HG03095 (cell line): Measurements from ENCODE around the gene PDCD4.
"Not testable (repeated sequence)": the region's sequence is repeated elsewhere in the genome, so short reads cannot be mapped to it uniquely, and the experiment has no call there.

ENCODE experiments used
- ATAC-seq: cut with Tn5 transposase; IDR thresholded peaks from one replicate; pipeline ENCODE4 v1.9.1; 2021; ENCODE audit warnings: moderate library complexity; ENCODE audit not compliant: unreplicated experiment

PDCD4 gene

DNA sequence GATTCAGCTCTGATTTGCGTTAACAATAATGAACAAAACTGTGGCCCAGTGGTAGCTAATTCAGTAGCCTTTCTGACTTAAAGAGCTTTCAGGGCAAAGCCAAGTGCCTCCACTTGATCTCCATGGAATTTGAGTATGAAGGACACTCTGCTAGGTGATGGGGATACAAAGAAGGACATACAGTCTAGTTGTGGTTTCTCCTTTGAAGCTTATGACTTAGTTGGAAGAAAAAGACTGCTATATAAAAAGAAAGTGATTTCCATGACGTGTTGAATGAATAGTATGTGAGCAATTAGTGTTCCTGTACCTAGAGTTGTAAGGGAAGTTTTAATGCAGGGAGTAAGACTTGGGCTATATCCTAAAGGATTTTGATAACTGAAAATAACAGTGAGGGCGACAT lies 8.3 kb downstream of the PDCD4 start:
- ATAC-seq: no peak

GRCh38 chr10:110881247-110881646 lies 9.5 kb downstream of the PDCD4 start:
- no peak for ATAC-seq

- ATAC-seq: no peak
Measured at GRCh38 chr10:110881905-110882304, 10.2 kb downstream of the PDCD4 start.

DNA sequence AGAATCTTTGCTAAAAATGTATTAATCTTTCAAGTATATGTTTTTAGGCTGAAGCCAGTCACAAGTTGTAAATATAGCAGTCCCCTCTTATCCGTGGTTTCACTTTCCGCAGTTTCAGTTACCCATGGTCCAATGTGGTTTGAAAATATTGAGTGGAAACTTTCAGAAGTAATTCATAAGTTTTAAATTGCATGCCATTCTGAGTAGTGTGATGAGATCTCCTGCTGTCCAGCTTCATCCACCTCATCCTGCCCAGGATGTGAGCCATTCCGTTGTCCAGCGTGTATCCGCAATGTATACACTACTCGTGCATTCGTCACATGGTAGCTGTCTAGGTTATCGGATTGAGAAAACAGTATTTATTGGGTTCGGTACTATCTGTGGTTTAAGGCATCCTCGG lies 12.2 kb downstream of the PDCD4 start:
- ATAC-seq: no peak

GRCh38 chr10:110885932-110886674 lies 14.4 kb downstream of the PDCD4 start:
- ATAC-seq: no peak

- ATAC-seq: no peak
Measured at GRCh38 chr10:110887560-110887959, 15.8 kb downstream of the PDCD4 start.

- no peak for ATAC-seq
Measured at GRCh38 chr10:110892602-110893288, 21.0 kb downstream of the PDCD4 start.

DNA sequence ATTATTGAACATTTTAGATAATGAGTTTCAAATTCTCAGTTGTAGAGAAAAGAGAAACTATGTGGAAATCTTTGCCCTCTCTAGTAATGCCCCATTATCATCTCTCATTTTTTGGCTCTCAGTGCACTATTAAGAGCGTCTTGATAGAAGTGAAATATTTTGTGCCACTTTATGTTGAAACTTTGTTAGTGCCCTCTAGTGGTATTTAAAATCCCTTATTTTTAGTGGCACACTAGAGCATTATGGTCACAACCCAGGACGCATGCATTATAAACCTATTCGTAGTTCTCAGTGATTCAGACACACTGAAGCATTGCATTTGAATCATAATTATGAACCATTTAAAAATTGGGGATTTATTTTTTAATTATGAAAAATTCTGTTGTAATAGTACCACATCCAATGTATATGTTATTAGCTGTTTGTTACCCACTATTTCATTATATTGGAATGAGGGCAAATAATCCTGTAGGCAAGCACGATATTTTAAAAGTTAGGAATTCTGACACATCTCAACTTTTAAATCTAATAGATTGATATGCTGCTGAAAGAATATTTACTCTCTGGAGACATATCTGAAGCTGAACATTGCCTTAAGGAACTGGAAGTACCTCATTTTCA lies 21.9 kb downstream of the PDCD4 start:
- no peak for ATAC-seq

- ATAC-seq: no peak
Measured at GRCh38 chr10:110897184-110897583, 25.5 kb downstream of the PDCD4 start.

- ATAC-seq: no peak
Measured at GRCh38 chr10:110898391-110898790, 26.7 kb downstream of the PDCD4 start.

GRCh38 chr10:110900983-110901382 lies 29.3 kb downstream of the PDCD4 start:
- no peak for ATAC-seq

- ATAC-seq: no peak
Measured at GRCh38 chr10:110901954-110902819, 30.5 kb downstream of the PDCD4 start.

GRCh38 chr10:110903280-110904278 lies 31.9 kb downstream of the PDCD4 start:
- peak; percentile 53 for ATAC-seq

DNA sequence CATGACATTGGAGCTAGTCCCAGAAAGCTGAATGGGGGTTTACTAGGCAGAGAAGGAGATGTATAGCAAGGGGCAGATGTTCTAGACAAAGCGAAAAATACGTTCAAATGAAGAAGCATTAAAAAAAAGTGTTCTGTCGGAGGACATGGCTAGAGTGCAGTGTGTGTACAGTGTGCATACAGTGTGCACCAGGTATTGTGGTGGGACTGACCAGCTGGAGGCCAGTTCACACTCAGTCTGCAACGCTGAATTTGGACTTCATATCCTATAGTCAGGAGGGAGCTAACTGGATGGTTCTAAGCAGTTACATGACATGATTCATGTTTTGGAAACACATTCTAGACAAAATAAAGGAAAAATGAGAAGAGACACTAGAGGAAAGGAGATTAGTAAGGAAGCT lies 38.4 kb downstream of the PDCD4 start:
- no peak for ATAC-seq

DNA sequence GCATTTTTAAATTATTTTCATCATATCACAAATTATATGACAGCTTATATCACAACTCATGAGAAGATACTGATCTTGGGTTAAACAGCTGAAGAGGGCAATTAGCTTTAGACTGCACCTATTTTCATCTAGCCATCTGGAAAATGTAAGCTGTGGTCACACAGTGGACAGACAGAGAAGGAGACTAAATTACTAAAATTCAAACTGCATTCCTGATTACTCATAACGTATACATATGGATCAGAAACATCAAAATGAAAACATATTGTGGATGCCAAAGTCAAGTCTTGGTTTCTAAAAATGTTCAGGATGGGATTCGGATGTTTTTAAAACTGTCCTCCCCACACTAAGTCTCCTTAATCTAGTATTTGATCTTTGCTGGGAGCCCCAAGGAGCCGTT lies 40.6 kb downstream of the PDCD4 start:
- no peak for ATAC-seq

DNA sequence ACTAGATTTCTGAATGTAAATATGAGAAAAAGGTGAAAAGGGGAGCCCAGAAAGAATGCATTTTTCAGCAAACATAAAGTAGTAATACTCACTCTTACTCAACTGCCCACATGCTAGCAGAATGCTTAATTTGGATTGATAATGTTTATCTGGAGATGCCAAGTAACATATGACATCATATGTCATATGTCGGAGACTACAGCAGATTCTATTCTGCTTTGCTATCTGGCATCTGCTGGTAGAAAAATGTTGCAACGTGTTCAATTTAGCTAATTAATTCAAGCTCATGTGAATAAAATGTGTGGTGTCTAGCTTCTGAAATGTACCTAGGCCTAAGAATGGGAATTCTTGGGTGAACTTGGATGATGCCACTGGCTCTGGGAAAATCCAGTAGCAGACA lies 42.7 kb downstream of the PDCD4 start:
- ATAC-seq: no peak

DNA sequence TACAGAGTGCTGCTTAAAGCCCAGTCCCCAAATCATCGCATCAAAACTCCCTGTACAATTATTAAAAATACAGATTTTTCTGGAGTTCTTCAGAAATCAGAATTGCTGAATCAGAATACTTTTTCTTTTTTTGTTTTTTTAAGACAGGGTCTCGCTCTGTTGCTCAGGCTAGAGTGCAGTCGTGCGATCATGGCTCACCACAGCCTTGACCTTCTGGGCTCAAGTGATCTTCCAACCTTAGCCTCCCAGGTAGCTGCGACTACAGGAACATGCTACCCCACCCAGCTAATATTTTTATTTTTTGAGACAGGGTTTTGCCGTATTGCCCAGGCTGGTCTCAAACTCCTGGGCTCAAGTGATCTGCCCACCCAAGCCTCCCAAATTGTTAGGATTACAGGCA lies 43.3 kb downstream of the PDCD4 start:
- no peak for ATAC-seq

DNA sequence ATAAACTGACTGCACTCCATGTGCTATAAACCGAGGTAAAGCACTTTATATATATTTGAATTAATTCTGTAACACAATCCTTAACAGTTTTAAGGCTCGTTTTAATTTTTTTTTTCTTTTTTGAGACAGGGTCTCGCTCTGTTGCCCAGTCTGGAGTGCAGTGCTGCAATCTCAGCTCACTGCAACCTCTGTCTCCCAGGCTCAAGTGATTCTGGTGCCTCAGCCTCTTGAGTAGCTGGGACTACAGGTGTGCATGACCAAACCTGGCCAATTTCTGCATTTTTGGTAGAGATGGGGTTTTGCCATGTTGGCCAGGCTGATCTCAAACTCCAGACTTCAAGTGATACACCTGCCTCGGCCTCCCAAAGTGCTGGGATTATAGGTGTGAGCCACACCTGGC lies 43.9 kb downstream of the PDCD4 start:
- ATAC-seq: not testable (repeated sequence)

DNA sequence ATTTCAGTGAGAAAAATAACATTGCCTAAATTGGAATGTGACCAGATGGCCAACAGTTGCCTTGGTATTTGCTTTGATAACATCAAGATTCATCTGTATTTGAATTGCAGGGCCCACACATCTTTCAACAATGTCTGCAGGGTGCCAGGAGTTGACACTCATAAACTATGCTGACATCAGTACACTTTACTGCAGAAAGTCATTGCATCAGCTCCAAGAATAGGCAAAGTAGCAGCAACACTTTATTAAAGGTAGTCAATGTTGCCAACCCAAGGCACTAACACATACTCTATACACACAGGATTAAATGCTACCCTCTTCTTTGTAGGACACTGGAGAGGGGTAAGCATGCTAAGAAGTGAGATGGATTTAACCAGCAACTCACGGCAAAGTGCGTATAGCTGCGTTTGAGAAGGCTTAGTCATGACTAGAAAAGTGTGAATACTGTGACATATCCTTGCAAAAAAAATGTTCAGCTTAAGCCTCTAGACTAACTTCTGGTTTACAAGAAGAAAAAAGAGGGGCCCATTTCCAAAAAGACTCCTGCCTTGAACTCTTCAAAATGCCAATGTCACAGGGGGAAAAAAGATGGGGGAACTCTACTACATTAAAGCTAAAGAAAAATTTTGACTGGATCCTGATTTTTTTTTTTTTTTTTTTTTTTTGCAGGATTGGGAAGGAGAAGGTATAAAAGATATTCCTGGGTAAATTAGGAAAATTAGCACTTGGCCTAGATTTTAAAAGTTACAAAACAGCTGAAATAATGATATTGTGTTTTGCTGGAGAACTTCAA lies 45.0 kb downstream of the PDCD4 start:
- no peak for ATAC-seq
